Keratinocyte (primary cell): ENCODE measurements around the gene GALNT9. TPM values are rescaled to one million over a fixed set of nuclear protein-coding genes. Genes with fewer than 3 reads are reported as not detected.

ENCODE experiments used
- DNase-seq: peaks from one replicate; pipeline ENCODE4 v3.0.0-alpha.2; 2011; ENCODE audit warnings: low read depth, missing footprints, low spot score
- FAIRE-seq: peaks from 2 replicates; lab custom pipeline; 2011; peaks lifted over from hg19 to GRCh38; lab: Jason Lieb, UNC
- H2AFZ ChIP-seq: 2 replicates; pipeline ENCODE4 v1.6.0; 2012; ENCODE audit warnings: low read length, control low read depth, inconsistent platforms; ENCODE audit not compliant: control insufficient read depth
- H3K27ac ChIP-seq: 2 replicates; pipeline ENCODE4 v1.5.1; 2011; ENCODE audit warnings: low read length; ENCODE audit not compliant: control insufficient read depth, insufficient read depth
- H3K27me3 ChIP-seq: 3 replicates; pipeline ENCODE4 v1.6.0; 2011; ENCODE audit warnings: low read length; ENCODE audit not compliant: control insufficient read depth, insufficient read depth; ENCODE audit errors: extremely low read depth
- H3K36me3 ChIP-seq, 2 experiments: 2 replicates in 1 of 2; 3 replicates in 1 of 2; pipeline ENCODE4 v1.5.1; 2011; ENCODE audit warnings: low read length in 2 of 2, mild to moderate bottlenecking in 1 of 2; ENCODE audit not compliant: control insufficient read depth in 2 of 2, insufficient read depth in 2 of 2; ENCODE audit errors: extremely low read depth in 1 of 2
- H3K4me1 ChIP-seq: 3 replicates; pipeline ENCODE4 v1.5.1; 2011; ENCODE audit warnings: low read length; ENCODE audit not compliant: control insufficient read depth, insufficient read depth; ENCODE audit errors: extremely low read depth
- H3K4me2 ChIP-seq: 3 replicates; pipeline ENCODE4 v1.6.0; 2011; ENCODE audit warnings: low read depth, low read length; ENCODE audit not compliant: control insufficient read depth, insufficient read depth; ENCODE audit errors: extremely low read depth
- H3K4me3 ChIP-seq, 3 experiments: fragments of 200-600 bp in 1 of 3; sonication (generic) in 1 of 3; 2 replicates in 2 of 3; 3 replicates in 1 of 3; pipeline ENCODE4 v1.5.1; 2011 to 2016; ENCODE audit warnings: low read length in 3 of 3, mild to moderate bottlenecking in 3 of 3, control low read depth in 2 of 3, inconsistent platforms in 1 of 3, low read depth in 1 of 3, mixed read lengths in 1 of 3, mixed run types in 1 of 3, moderate library complexity in 1 of 3; ENCODE audit not compliant: control insufficient read depth in 2 of 3, insufficient read depth in 2 of 3; ENCODE audit errors: extremely low read depth in 1 of 3
- H3K79me2 ChIP-seq: 2 replicates; pipeline ENCODE4 v1.6.0; 2012; ENCODE audit warnings: low read length; ENCODE audit not compliant: control insufficient read depth, insufficient read depth
- H3K9ac ChIP-seq: 3 replicates; pipeline ENCODE4 v1.6.0; 2011; ENCODE audit warnings: low read length; ENCODE audit not compliant: control insufficient read depth, insufficient read depth; ENCODE audit errors: extremely low read depth
- H3K9me1 ChIP-seq: 3 replicates; pipeline ENCODE4 v1.6.0; 2011; ENCODE audit warnings: low read length; ENCODE audit not compliant: control insufficient read depth, insufficient read depth; ENCODE audit errors: extremely low read depth
- H3K9me3 ChIP-seq: 2 replicates; pipeline ENCODE4 v1.5.1; 2012; ENCODE audit warnings: low read depth, low read length; ENCODE audit not compliant: control insufficient read depth
- H4K20me1 ChIP-seq: 3 replicates; pipeline ENCODE4 v1.6.0; 2011; ENCODE audit warnings: low read length; ENCODE audit not compliant: control insufficient read depth, insufficient read depth; ENCODE audit errors: extremely low read depth
- CTCF ChIP-seq, 3 experiments: IDR thresholded peaks in 1 of 3; conservative IDR thresholded peaks in 1 of 3; optimal IDR thresholded peaks in 1 of 3; 2 replicates in 2 of 3; 3 replicates in 1 of 3; pipeline versions ENCODE3 to v1.5.1; 2011; ENCODE audit warnings: low read length in 3 of 3, mild to moderate bottlenecking in 3 of 3, moderate library complexity in 2 of 3, control low read depth in 1 of 3, inconsistent platforms in 1 of 3; ENCODE audit not compliant: insufficient read depth in 2 of 3; ENCODE audit errors: extremely low read depth in 1 of 3
- EZH2 ChIP-seq: IDR thresholded peaks from one replicate; pipeline ENCODE4 v1.6.1; 2012; ENCODE audit warnings: inconsistent platforms, mild to moderate bottlenecking, low read length, moderate library complexity
- dilution Hi-C: fragments of 300-500 bp; cut with MboI; formaldehyde crosslinking; loops from one replicate; pipeline ENCODE4 v1.7.0; 2020; ENCODE audit warnings: low sequenced_read_pairs; ENCODE audit not compliant: extremely low pct_ligation_motif_present
- polyA plus RNA-seq, 5 experiments: library from polyadenylated mRNA; depleted of rRNA in 3 of 5; stranded (reverse) in 3 of 5; stranded (forward) in 1 of 5; unstranded in 1 of 5; fragments of >200 nt; gene quantifications; 1 replicate in 1 of 5; 2 replicates in 3 of 5; 3 replicates in 1 of 5; pipeline versions ENCODE4 v1.2.1 to v1.2.3, GENCODE V29; 2011 to 2012; ENCODE audit warnings: missing spikeins in 2 of 5, low read depth in 1 of 5, low replicate concordance in 1 of 5

GALNT9 gene
- polyA plus RNA-seq, 1 donor (not counting 4 experiments of a cell fraction or from before 2014, with no cell fraction given), result not detected

DNA sequence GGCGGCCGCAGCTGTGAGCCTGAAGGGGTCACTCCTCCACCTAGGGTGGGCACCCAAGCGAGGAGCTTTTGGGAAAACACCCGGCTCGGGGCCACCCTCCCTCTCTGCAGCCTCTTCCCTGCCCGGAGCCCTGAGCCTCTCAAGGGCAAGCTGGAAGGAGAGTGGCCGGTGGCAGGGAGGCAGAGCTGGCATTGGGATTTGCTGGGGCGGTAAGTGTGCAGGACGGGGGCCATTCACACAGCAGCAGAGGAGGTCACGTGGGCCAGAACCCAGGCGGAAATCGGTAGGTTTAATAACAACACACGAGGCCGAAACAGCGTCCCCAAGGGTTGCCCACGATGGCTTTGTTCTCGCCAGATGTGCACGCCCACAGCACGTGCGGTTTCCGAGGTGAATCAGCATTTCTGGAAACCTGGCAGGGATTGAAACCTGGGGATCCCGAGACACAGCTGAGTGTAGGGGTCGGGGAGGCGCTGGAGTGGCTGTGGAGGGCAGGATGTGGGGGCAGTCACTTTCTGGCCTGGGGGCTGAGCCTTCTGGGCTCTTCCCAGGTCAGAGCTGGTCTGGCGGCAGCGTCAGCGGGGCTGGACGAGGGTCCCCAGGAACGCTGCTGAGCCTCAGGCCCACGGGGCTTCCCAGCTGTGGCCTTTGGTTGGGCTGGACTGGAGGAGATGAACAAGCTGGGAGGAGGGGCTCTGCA, 161.6 kb downstream of the GALNT9 start:
- Histone ChIP-seq H3K4me1 (no peaks in the 10 kb centered on the region), H3K27me3 (peaks cover 18% of the 10 kb centered on the region), H3K9ac (no peak overlapping the region), H4K20me1 (peaks cover 2% of the 10 kb centered on the region), H3K4me3 (no peak overlapping the region), H3K36me3 (no peaks in the 10 kb centered on the region), H3K27ac (no peak overlapping the region), H3K79me2 (no peaks in the 10 kb centered on the region), H3K9me1 (no peaks in the 10 kb centered on the region), H2AFZ (no peak overlapping the region), H3K9me3 (no peaks in the 10 kb centered on the region), H3K4me2 (no peak overlapping the region)
- FAIRE-seq (no peak), DNase-seq (no peak)
- no peak for TF ChIP-seq CTCF (optimal IDR thresholded peaks at IDR 0.05 in 1 of 3, IDR thresholded peaks at IDR 0.05 in 1 of 3, conservative IDR thresholded peaks at IDR 0.05 in 1 of 3; ENCODE audit: extremely low read depth in 1 of 3, insufficient read depth in 2 of 3, low read length in 3 of 3)
- no peak for TF ChIP-seq EZH2
- dilution Hi-C loops, result no loop called here

- peaks cover 22% of the 10 kb centered on the region for H3K27me3 ChIP-seq
These were observed 162.4 kb downstream of the GALNT9 start for GRCh38 chr12:132166801-132167591.

More at GRCh38 chr12:132166801-132167591, 162.4 kb downstream of the GALNT9 start:
- Histone ChIP-seq H3K4me3 (no peak overlapping the region), H2AFZ (no peak overlapping the region), H3K9me3 (no peaks in the 10 kb centered on the region), H3K36me3 (no peaks in the 10 kb centered on the region), H3K9ac (no peak overlapping the region), H4K20me1 (peaks cover 1% of the 10 kb centered on the region), H3K4me1 (no peaks in the 10 kb centered on the region), H3K4me2 (no peak overlapping the region), H3K79me2 (no peaks in the 10 kb centered on the region), H3K9me1 (no peaks in the 10 kb centered on the region), H3K27ac (no peak overlapping the region)
- FAIRE-seq, result no peak
- no peak for TF ChIP-seq EZH2
- TF ChIP-seq CTCF (optimal IDR thresholded peaks at IDR 0.05 in 1 of 3, IDR thresholded peaks at IDR 0.05 in 1 of 3, conservative IDR thresholded peaks at IDR 0.05 in 1 of 3; ENCODE audit: extremely low read depth in 1 of 3, insufficient read depth in 2 of 3, low read length in 3 of 3), result no peak
- no peak for DNase-seq
- dilution Hi-C loops, result no loop called here
